ENCODE results near the gene LRRC8E.

Gene LRRC8E

DNA sequence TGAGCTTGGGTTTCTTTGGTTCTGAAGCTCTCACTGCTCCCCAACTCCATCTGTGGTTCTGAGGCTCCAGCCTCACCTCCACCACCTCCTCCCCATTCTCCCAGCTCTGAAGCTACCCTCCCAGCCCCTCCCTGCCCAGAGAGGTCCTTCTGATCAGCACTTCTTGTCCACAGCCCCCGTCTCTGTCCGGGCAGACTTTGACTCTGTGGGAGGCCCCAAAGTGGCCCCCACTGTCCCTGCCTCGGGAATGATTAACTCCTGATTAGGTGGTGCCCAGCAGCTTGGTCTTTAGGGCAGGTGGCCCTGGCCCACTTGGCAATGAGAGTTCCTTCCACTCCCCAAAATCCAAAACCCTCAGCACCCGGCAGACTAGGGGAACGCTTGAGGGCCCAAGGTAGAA lies 43.9 kb upstream of the LRRC8E start:
- TF ChIP-seq, protein P1, sequence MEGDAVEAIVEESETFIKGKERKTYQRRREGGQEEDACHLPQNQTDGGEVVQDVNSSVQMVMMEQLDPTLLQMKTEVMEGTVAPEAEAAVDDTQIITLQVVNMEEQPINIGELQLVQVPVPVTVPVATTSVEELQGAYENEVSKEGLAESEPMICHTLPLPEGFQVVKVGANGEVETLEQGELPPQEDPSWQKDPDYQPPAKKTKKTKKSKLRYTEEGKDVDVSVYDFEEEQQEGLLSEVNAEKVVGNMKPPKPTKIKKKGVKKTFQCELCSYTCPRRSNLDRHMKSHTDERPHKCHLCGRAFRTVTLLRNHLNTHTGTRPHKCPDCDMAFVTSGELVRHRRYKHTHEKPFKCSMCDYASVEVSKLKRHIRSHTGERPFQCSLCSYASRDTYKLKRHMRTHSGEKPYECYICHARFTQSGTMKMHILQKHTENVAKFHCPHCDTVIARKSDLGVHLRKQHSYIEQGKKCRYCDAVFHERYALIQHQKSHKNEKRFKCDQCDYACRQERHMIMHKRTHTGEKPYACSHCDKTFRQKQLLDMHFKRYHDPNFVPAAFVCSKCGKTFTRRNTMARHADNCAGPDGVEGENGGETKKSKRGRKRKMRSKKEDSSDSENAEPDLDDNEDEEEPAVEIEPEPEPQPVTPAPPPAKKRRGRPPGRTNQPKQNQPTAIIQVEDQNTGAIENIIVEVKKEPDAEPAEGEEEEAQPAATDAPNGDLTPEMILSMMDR (IDR thresholded peaks at IDR 0.05; ENCODE audit: low read depth, low read length), result no peak
- no peak overlapping the region for H3K4me3 ChIP-seq (replicated peaks in 1 of 2; ENCODE audit: low read depth in 2 of 2, low read length in 2 of 2)
- DNase-seq (ENCODE audit: low read depth in 2 of 2), result no peak

DNA sequence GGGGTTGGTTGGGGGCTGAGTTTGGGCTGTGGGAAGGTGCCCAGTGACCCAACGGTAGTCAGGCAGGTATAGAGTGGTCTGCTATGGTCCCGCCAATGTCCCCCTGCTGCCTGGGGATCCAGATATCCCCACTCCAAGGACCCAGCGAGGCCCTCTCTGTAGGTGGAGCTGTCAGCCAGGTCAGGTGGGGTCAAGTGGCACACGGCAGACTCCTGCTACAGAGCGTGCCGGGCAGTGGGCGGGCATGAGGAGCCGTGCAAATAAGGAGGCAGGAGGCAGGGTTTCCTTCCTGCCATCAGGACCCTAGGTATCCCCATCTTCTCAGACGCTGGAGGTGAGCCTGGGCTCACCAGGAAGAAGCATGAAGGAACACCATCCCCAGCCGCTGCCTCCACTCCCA lies 43.4 kb upstream of the LRRC8E start:
- TF ChIP-seq, protein P1 (IDR thresholded peaks at IDR 0.05; ENCODE audit: low read depth, low read length), result no peak
- no peak for DNase-seq (ENCODE audit: low read depth in 2 of 2)
- no peak overlapping the region for H3K4me3 ChIP-seq (replicated peaks in 1 of 2; ENCODE audit: low read depth in 2 of 2, low read length in 2 of 2)

DNA sequence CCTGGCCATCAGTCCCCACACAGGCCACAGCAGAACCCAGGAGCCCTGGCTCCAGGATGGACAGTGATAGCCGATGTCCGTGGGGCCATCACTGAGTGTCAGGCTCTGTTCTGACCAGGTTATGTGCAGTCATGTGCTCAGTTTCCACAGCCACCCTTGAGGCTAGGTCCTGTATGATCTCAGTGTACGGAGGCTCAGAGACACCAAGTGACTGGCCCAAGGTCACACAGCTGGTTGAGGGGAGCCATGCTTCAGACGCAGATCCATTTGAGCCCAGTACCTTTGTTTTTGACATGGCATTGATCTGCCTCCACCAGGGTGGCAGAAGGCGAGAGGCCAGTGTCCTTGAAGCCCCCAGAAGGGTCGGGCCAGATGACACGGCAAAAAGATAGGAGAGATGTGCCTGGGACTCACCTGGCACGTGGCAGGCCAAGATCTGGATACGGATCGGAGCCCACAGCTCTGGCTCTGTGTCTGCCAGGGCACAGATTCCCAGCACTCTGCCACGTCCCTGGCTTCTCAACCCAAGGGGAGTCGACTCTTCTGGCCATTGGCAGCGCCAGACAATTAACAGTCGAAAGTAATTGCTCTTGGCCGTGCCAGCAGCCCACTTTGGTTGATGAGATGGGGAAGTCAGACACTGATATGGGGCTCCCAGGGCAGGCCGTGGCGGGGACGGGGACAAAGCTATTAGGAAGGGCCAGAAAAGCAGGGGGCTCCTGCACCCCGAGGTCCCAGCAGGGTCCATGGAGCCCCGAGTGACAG lies 42.7 kb upstream of the LRRC8E start:
- no peak for DNase-seq (ENCODE audit: low read depth in 2 of 2)
- TF ChIP-seq, protein P1 (IDR thresholded peaks at IDR 0.05; ENCODE audit: low read depth, low read length), result no peak
- H3K4me3 ChIP-seq (replicated peaks in 1 of 2; ENCODE audit: low read depth in 2 of 2, low read length in 2 of 2), result no peak overlapping the region

DNA sequence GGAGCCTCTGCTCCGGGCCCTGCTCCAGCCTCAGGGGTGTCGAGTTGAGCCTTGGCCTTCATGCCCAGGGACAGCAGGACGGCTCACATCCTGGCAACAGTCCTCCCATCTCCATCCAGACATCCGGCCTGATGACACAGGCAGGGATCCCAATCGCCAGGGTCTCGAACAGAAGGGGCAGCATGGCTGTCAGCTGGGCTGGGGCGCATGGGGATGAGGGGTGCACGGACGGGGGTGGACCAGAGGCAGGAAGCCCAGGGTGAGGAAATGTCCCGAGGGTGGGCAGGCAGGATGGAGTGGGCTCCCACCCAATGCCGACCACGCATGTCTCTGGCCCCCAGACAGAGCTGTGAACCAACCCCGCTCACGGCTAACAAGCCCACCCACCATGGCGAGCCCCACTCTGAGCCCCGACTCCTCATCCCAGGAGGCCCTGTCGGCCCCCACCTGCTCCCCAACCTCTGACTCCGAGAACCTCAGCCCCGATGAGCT lies 42.1 kb upstream of the LRRC8E start:
- H3K4me3 ChIP-seq (replicated peaks in 1 of 2; ENCODE audit: low read depth in 2 of 2, low read length in 2 of 2), result no peak overlapping the region
- TF ChIP-seq, protein P1 (IDR thresholded peaks at IDR 0.05; ENCODE audit: low read depth, low read length), result no peak
- DNase-seq (ENCODE audit: low read depth in 2 of 2), result no peak

DNA sequence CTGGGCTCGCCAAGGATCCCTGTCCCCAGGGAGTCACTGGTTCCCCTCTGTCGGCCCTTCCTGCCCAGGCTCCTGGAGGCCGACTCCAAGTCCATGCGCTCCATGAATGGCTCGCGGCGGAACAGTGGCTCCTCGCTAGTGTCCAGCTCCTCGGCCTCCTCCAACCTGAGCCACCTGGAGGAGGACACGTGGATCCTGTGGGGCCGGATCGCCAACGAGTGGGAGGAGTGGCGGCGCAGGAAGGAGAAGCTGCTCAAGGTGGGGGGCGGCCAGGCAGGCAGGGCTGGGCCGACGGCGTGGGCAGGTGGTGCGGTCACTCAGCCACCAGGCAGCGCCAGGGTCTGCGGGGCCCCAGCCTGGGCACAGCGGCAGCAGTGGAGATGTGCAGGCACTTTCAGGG lies 40.6 kb upstream of the LRRC8E start:
- H3K4me3 ChIP-seq (replicated peaks in 1 of 2; ENCODE audit: low read depth in 2 of 2, low read length in 2 of 2), result no peak overlapping the region
- DNase-seq (ENCODE audit: low read depth in 2 of 2), result no peak
- TF ChIP-seq, protein P1 (IDR thresholded peaks at IDR 0.05; ENCODE audit: low read depth, low read length), result no peak

DNA sequence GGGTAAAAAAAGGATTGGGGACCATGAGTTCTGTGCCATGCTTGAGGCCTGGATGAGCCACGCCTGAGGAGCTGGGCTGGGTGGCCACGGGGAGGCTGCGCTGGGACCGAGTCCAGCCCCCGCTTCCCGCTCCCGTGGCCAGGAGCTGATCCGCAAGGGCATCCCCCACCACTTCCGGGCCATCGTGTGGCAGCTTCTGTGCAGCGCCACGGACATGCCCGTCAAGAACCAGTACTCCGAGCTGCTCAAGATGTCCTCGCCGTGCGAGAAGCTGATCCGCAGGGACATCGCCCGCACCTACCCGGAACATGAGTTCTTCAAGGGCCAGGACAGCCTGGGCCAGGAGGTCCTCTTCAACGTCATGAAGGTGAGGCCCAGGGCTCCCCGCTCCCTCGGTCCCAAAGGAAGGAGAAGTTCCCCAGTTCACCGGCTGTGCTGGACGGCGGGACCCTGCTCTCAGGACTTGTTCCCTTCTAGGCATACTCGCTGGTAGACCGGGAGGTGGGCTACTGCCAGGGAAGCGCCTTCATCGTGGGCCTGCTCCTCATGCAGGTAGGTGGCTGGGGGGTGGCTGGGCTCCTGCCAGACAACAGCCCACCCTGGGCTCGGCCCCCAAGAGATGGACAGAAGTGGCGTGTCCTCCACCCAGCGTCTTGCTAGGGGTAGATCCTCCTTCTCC lies 39.4 kb upstream of the LRRC8E start:
- DNase-seq (ENCODE audit: low read depth in 2 of 2), result no peak
- TF ChIP-seq, protein P1 (IDR thresholded peaks at IDR 0.05; ENCODE audit: low read depth, low read length), result no peak

More for the DNA sequence above, 39.4 kb upstream of the LRRC8E start:
- H3K4me3 ChIP-seq (replicated peaks in 1 of 2; ENCODE audit: low read depth in 2 of 2, low read length in 2 of 2), result no peak overlapping the region

Data from cardiac fibroblast (primary cell).